HEK293 (cell line): Measurements from ENCODE around the gene NXN.

ENCODE experiments used
- GLI2 ChIP-seq: fragments of 450-650 bp; formaldehyde crosslinking; IDR thresholded peaks from 2 replicates; pipeline ENCODE4; 2017; ENCODE audit warnings: missing biosample characterization, missing genetic modification characterization, low read depth, borderline replicate concordance
- GLIS1 ChIP-seq: fragments of 450-650 bp; formaldehyde crosslinking; IDR thresholded peaks from 2 replicates; pipeline ENCODE4 v1.5.1; 2016; ENCODE audit warnings: missing biosample characterization, missing genetic modification characterization
- MEIS1 ChIP-seq: sonication (generic); formaldehyde crosslinking; IDR thresholded peaks from 2 replicates; pipeline ENCODE4 v1.8.1; 2022; ENCODE audit warnings: missing genetic modification reagents, mild to moderate bottlenecking, borderline replicate concordance
- RBAK ChIP-seq: fragments of 450-650 bp; formaldehyde crosslinking; IDR thresholded peaks from 2 replicates; pipeline ENCODE4 v1.5.1; 2016; ENCODE audit warnings: missing biosample characterization, missing genetic modification characterization
- SCRT2 ChIP-seq: fragments of 450-650 bp; formaldehyde crosslinking; IDR thresholded peaks from 2 replicates; pipeline ENCODE4 v1.5.1; 2016; ENCODE audit warnings: missing biosample characterization, missing genetic modification characterization
- SP3 ChIP-seq: fragments of 450-650 bp; formaldehyde crosslinking; IDR thresholded peaks from 2 replicates; pipeline ENCODE4 v1.5.1; 2016; ENCODE audit warnings: missing biosample characterization, missing genetic modification characterization
- ZBTB8A ChIP-seq: fragments of 450-650 bp; formaldehyde crosslinking; IDR thresholded peaks from 2 replicates; pipeline ENCODE4 v1.5.1; 2016; ENCODE audit warnings: missing biosample characterization, missing genetic modification characterization
- ZIC2 ChIP-seq: fragments of 450-650 bp; formaldehyde crosslinking; IDR thresholded peaks from 2 replicates; pipeline ENCODE4 v1.5.1; 2016; ENCODE audit warnings: missing biosample characterization, missing genetic modification characterization
- ZNF10 ChIP-seq: fragments of 450-650 bp; formaldehyde crosslinking; IDR thresholded peaks from 2 replicates; pipeline ENCODE4 v1.5.1; 2017; ENCODE audit warnings: missing biosample characterization, missing genetic modification characterization
- ZNF138 ChIP-seq: fragments of 450-650 bp; formaldehyde crosslinking; IDR thresholded peaks from 2 replicates; pipeline ENCODE4 v1.5.1; 2016; ENCODE audit warnings: missing biosample characterization, missing genetic modification characterization, borderline replicate concordance
- ZNF146 ChIP-seq: fragments of 450-650 bp; formaldehyde crosslinking; IDR thresholded peaks from 2 replicates; pipeline ENCODE4 v1.5.1; 2016; ENCODE audit warnings: missing biosample characterization, missing genetic modification characterization
- ZNF157 ChIP-seq: fragments of 450-650 bp; formaldehyde crosslinking; IDR thresholded peaks from 2 replicates; pipeline ENCODE4 v1.5.1; 2016; ENCODE audit warnings: missing biosample characterization, missing genetic modification characterization
- ZNF175 ChIP-seq: fragments of 450-650 bp; formaldehyde crosslinking; IDR thresholded peaks from 2 replicates; pipeline ENCODE4 v1.5.1; 2016; ENCODE audit warnings: missing biosample characterization, missing genetic modification characterization
- ZNF223 ChIP-seq: fragments of 450-650 bp; formaldehyde crosslinking; IDR thresholded peaks from 2 replicates; pipeline ENCODE4 v1.5.1; 2016; ENCODE audit warnings: missing biosample characterization, missing genetic modification characterization
- ZNF292 ChIP-seq: fragments of 450-650 bp; formaldehyde crosslinking; IDR thresholded peaks from 2 replicates; pipeline ENCODE4 v1.5.1; 2016; ENCODE audit warnings: low read depth, missing biosample characterization, missing genetic modification characterization, borderline replicate concordance
- ZNF433 ChIP-seq: fragments of 450-650 bp; formaldehyde crosslinking; IDR thresholded peaks from 2 replicates; pipeline ENCODE4 v1.5.1; 2016; ENCODE audit warnings: missing biosample characterization, missing genetic modification characterization, low read depth
- ZNF510 ChIP-seq: fragments of 450-650 bp; formaldehyde crosslinking; IDR thresholded peaks from 2 replicates; pipeline ENCODE4 v1.5.1; 2018; ENCODE audit warnings: mild to moderate bottlenecking, missing genetic modification characterization, missing biosample characterization; ENCODE audit not compliant: insufficient replicate concordance
- ZNF623 ChIP-seq: fragments of 450-650 bp; formaldehyde crosslinking; IDR thresholded peaks from 2 replicates; pipeline ENCODE4 v1.5.1; 2016; ENCODE audit warnings: missing biosample characterization, missing genetic modification characterization
- ZNF664 ChIP-seq: fragments of 450-650 bp; formaldehyde crosslinking; IDR thresholded peaks from 2 replicates; pipeline ENCODE4 v1.5.1; 2016; ENCODE audit warnings: missing biosample characterization, missing genetic modification characterization
- ZNF776 ChIP-seq: fragments of 450-650 bp; formaldehyde crosslinking; IDR thresholded peaks from 2 replicates; pipeline ENCODE4 v1.5.0; 2017; ENCODE audit warnings: missing biosample characterization, missing genetic modification characterization, borderline replicate concordance
- ZNF777 ChIP-seq: fragments of 450-650 bp; formaldehyde crosslinking; IDR thresholded peaks from 2 replicates; pipeline ENCODE4 v1.5.1; 2017; ENCODE audit warnings: missing biosample characterization, missing genetic modification characterization, borderline replicate concordance
- TF ChIP-seq, protein P1 (sequence below): fragments of 450-650 bp; formaldehyde crosslinking; IDR thresholded peaks from 2 replicates; pipeline ENCODE4 v1.5.1; 2016; ENCODE audit warnings: missing biosample characterization, missing genetic modification characterization
- TF ChIP-seq, protein P2 (sequence below): fragments of 450-650 bp; formaldehyde crosslinking; IDR thresholded peaks from 2 replicates; pipeline ENCODE4 v1.5.1; 2016; ENCODE audit warnings: missing biosample characterization, missing genetic modification characterization
- TF ChIP-seq, protein P3 (sequence below): fragments of 450-650 bp; formaldehyde crosslinking; IDR thresholded peaks from 2 replicates; pipeline ENCODE4 v1.5.1; 2016; ENCODE audit warnings: missing biosample characterization, missing genetic modification characterization, borderline replicate concordance
- TF ChIP-seq, protein P4 (sequence below): fragments of 450-650 bp; formaldehyde crosslinking; IDR thresholded peaks from 2 replicates; pipeline ENCODE4; 2016; ENCODE audit warnings: missing biosample characterization, missing genetic modification characterization
- TF ChIP-seq, protein P5 (sequence below): fragments of 450-650 bp; formaldehyde crosslinking; IDR thresholded peaks from 2 replicates; pipeline ENCODE4 v1.5.1; 2017; ENCODE audit warnings: missing biosample characterization, missing genetic modification characterization
- TF ChIP-seq, protein P6 (sequence below): fragments of 450-650 bp; formaldehyde crosslinking; IDR thresholded peaks from 2 replicates; pipeline ENCODE4 v1.5.1; 2016; ENCODE audit warnings: missing biosample characterization, missing genetic modification characterization

NXN gene

DNA sequence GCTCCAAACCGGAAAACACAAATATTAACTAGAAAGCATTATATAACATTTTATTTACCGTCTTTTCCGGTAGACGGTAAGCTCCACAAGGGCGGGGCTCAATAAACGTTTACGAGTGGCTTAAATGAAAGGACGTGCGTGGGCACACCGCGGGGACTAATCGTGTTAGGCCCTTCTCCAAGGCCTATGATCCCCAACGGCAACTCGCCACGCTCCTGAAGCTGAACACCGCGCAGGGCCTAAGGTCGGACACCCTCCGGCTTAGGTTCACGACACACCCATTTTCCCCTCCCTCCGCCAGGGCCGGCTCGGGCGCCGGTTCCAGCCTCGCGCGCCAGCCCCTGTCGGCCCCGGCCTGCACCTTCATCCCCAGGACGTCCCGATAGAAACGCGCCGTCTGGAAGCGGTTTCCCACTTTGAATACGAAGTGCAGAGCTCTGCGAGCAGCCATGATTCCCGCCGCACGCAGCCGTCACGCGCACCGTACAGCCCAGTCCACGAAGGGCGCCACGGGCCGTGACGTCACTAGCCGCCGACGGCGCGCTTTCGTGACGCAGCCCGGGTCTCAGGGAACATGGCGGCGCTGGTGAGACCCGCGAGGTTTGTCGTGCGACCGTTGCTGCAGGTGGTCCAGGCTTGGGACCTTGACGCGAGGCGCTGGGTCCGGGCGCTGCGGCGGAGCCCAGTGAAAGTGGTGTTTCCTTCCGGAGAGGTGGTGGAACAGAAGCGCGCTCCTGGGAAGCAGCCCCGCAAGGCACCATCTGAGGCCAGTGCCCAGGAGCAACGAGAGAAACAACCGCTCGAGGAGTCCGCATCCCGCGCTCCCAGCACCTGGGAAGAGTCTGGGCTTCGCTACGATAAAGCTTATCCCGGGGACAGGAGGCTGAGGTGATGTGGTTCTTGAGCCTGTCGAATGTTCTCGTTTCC lies 197.5 kb downstream of the NXN start, which contains the start of the genes GLOD4 and MRM3 (continued):
- TF ChIP-seq, protein P1, sequence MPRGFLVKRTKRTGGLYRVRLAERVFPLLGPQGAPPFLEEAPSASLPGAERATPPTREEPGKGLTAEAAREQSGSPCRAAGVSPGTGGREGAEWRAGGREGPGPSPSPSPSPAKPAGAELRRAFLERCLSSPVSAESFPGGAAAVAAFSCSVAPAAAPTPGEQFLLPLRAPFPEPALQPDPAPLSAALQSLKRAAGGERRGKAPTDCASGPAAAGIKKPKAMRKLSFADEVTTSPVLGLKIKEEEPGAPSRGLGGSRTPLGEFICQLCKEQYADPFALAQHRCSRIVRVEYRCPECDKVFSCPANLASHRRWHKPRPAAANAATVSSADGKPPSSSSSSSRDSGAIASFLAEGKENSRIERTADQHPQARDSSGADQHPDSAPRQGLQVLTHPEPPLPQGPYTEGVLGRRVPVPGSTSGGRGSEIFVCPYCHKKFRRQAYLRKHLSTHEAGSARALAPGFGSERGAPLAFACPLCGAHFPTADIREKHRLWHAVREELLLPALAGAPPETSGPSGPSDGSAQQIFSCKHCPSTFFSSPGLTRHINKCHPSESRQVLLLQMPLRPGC (tag by site-specific recombination) = peak; percentile 56
- peak; percentile 30; the same call in 1 of the 2 replicates for TF ChIP-seq ZNF623
- no peak for TF ChIP-seq ZNF157
- no peak for TF ChIP-seq ZNF776 (tag by site-specific recombination)
- TF ChIP-seq ZBTB8A (tag by site-specific recombination) = peak; percentile 94
- TF ChIP-seq, protein P2, sequence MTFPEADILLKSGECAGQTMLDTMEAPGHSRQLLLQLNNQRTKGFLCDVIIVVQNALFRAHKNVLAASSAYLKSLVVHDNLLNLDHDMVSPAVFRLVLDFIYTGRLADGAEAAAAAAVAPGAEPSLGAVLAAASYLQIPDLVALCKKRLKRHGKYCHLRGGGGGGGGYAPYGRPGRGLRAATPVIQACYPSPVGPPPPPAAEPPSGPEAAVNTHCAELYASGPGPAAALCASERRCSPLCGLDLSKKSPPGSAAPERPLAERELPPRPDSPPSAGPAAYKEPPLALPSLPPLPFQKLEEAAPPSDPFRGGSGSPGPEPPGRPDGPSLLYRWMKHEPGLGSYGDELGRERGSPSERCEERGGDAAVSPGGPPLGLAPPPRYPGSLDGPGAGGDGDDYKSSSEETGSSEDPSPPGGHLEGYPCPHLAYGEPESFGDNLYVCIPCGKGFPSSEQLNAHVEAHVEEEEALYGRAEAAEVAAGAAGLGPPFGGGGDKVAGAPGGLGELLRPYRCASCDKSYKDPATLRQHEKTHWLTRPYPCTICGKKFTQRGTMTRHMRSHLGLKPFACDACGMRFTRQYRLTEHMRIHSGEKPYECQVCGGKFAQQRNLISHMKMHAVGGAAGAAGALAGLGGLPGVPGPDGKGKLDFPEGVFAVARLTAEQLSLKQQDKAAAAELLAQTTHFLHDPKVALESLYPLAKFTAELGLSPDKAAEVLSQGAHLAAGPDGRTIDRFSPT (tag by site-specific recombination) = no peak
- no peak for TF ChIP-seq ZNF510 (tag by site-specific recombination)
- no peak for TF ChIP-seq ZNF433 (tag by site-specific recombination)
- TF ChIP-seq ZIC2 = peak; percentile 54
- TF ChIP-seq, protein P3, sequence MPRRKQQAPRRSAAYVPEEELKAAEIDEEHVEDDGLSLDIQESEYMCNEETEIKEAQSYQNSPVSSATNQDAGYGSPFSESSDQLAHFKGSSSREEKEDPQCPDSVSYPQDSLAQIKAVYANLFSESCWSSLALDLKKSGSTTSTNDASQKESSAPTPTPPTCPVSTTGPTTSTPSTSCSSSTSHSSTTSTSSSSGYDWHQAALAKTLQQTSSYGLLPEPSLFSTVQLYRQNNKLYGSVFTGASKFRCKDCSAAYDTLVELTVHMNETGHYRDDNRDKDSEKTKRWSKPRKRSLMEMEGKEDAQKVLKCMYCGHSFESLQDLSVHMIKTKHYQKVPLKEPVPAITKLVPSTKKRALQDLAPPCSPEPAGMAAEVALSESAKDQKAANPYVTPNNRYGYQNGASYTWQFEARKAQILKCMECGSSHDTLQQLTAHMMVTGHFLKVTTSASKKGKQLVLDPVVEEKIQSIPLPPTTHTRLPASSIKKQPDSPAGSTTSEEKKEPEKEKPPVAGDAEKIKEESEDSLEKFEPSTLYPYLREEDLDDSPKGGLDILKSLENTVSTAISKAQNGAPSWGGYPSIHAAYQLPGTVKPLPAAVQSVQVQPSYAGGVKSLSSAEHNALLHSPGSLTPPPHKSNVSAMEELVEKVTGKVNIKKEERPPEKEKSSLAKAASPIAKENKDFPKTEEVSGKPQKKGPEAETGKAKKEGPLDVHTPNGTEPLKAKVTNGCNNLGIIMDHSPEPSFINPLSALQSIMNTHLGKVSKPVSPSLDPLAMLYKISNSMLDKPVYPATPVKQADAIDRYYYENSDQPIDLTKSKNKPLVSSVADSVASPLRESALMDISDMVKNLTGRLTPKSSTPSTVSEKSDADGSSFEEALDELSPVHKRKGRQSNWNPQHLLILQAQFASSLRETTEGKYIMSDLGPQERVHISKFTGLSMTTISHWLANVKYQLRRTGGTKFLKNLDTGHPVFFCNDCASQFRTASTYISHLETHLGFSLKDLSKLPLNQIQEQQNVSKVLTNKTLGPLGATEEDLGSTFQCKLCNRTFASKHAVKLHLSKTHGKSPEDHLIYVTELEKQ (tag by site-specific recombination) = 0 out of 2 replicates have a peak, but pooled peaks have one; percentile 6
- peak; percentile 42; the same call in 1 of the 2 replicates for TF ChIP-seq GLIS1 (tag by site-specific recombination)
- TF ChIP-seq SP3 (tag by site-specific recombination) = peak; percentile 87
- TF ChIP-seq ZNF10 (tag by site-specific recombination) = no peak
- TF ChIP-seq, protein P4, sequence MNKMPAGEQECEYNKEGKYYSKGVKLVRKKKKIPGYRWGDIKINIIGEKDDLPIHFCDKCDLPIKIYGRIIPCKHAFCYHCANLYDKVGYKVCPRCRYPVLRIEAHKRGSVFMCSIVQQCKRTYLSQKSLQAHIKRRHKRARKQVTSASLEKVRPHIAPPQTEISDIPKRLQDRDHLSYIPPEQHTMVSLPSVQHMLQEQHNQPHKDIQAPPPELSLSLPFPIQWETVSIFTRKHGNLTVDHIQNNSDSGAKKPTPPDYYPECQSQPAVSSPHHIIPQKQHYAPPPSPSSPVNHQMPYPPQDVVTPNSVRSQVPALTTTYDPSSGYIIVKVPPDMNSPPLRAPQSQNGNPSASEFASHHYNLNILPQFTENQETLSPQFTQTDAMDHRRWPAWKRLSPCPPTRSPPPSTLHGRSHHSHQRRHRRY (tag by site-specific recombination) = no peak
- TF ChIP-seq, protein P5, sequence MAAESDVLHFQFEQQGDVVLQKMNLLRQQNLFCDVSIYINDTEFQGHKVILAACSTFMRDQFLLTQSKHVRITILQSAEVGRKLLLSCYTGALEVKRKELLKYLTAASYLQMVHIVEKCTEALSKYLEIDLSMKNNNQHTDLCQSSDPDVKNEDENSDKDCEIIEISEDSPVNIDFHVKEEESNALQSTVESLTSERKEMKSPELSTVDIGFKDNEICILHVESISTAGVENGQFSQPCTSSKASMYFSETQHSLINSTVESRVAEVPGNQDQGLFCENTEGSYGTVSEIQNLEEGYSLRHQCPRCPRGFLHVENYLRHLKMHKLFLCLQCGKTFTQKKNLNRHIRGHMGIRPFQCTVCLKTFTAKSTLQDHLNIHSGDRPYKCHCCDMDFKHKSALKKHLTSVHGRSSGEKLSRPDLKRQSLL = peak; percentile 3; the same call in 1 of the 2 replicates
- TF ChIP-seq ZNF292 (tag by site-specific recombination) = no peak
- no peak for TF ChIP-seq MEIS1
- TF ChIP-seq SCRT2 = peak; percentile 68
- TF ChIP-seq ZNF175 (tag by site-specific recombination) = no peak
- peak; percentile 43; the same call in 1 of the 2 replicates for TF ChIP-seq ZNF146
- no peak for TF ChIP-seq ZNF138 (tag by site-specific recombination)
- no peak for TF ChIP-seq GLI2
- TF ChIP-seq ZNF664 (tag by site-specific recombination) = no peak
- no peak for TF ChIP-seq RBAK (tag by site-specific recombination)
- TF ChIP-seq ZNF223 (tag by site-specific recombination) = peak; percentile 78; the same call in 1 of the 2 replicates
- TF ChIP-seq ZNF777 = peak; percentile 49; the same call in 1 of the 2 replicates
- TF ChIP-seq, protein P6, sequence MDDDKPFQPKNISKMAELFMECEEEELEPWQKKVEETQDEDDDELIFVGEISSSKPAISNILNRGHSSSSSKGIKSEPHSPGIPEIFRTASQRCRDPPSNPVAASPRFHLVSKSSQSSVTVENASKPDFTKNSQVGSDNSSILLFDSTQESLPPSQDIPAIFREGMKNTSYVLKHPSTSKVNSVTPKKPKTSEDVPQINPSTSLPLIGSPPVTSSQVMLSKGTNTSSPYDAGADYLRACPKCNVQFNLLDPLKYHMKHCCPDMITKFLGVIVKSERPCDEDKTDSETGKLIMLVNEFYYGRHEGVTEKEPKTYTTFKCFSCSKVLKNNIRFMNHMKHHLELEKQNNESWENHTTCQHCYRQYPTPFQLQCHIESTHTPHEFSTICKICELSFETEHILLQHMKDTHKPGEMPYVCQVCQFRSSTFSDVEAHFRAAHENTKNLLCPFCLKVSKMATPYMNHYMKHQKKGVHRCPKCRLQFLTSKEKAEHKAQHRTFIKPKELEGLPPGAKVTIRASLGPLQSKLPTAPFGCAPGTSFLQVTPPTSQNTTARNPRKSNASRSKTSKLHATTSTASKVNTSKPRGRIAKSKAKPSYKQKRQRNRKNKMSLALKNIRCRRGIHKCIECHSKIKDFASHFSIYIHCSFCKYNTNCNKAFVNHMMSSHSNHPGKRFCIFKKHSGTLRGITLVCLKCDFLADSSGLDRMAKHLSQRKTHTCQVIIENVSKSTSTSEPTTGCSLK (tag by site-specific recombination) = no peak
